SH-SY5Y (cell line): Measurements from ENCODE around the gene MGMT.

Source experiments
- GATA2 ChIP-seq: IDR thresholded peaks from 2 replicates; pipeline ENCODE4 v1.6.1; 2011; ENCODE audit warnings: mild to moderate bottlenecking, low read depth, low read length
- GATA3 ChIP-seq: IDR thresholded peaks from 2 replicates; pipeline ENCODE4 v1.6.1; 2011; ENCODE audit warnings: low read depth, mild to moderate bottlenecking, low read length, moderate library complexity

GRCh38 chr10:129440722-129441316 lies 26.2 kb upstream of the MGMT start:
- TF ChIP-seq GATA2 (no peak), GATA3 (no peak)
